Liver (tissue), 9 donors: ENCODE measurements around the gene KNTC1. TPM values are rescaled to one million over a fixed set of nuclear protein-coding genes. Genes with fewer than 3 reads are reported as not detected.

Experiments
- DNase-seq: peaks from one replicate; pipeline ENCODE4 v3.0.0-alpha.2; 2017; ENCODE audit warnings: low spot score
- H3K27ac ChIP-seq, 2 donors: one replicate each; pipeline ENCODE4 v1.7.0; 2013; ENCODE audit warnings: inconsistent platforms in 2 of 2, low read length in 2 of 2, control low read depth in 1 of 2, low read depth in 1 of 2, mild to moderate bottlenecking in 1 of 2
- H3K27me3 ChIP-seq, 4 donors: one replicate each; pipeline versions ENCODE4 v1.6.1 to v1.7.0; 2013; ENCODE audit warnings: low read length in 3 of 4, inconsistent platforms in 1 of 4, mild to moderate bottlenecking in 1 of 4, moderate library complexity in 1 of 4; ENCODE audit not compliant: control insufficient read depth in 4 of 4, insufficient read depth in 4 of 4
- H3K36me3 ChIP-seq, 4 donors: one replicate each; pipeline versions ENCODE4 v1.6.1 to v1.7.0; 2013; ENCODE audit warnings: low read length in 3 of 4, mild to moderate bottlenecking in 3 of 4, low read depth in 1 of 4, moderate library complexity in 1 of 4; ENCODE audit not compliant: control insufficient read depth in 4 of 4, insufficient read depth in 3 of 4
- H3K4me1 ChIP-seq, 4 donors: one replicate each; pipeline versions ENCODE4 v1.6.1 to v1.7.0; 2013; ENCODE audit warnings: low read length in 3 of 4, mild to moderate bottlenecking in 3 of 4, moderate library complexity in 1 of 4; ENCODE audit not compliant: control insufficient read depth in 4 of 4, insufficient read depth in 4 of 4
- H3K4me3 ChIP-seq, 3 donors: one replicate each; pipeline versions ENCODE4 v1.6.1 to v1.7.0; 2013; ENCODE audit warnings: low read length in 3 of 3, control low read depth in 1 of 3, low read depth in 1 of 3, mild to moderate bottlenecking in 1 of 3
- H3K9ac ChIP-seq, 2 donors: one replicate each; pipeline ENCODE4 v1.7.0; 2013; ENCODE audit warnings: low read length in 2 of 2, mild to moderate bottlenecking in 2 of 2, moderate library complexity in 2 of 2, control low read depth in 1 of 2, low read depth in 1 of 2
- H3K9me3 ChIP-seq, 4 donors: one replicate each; pipeline versions ENCODE4 v1.6.1 to v1.7.0; 2013; ENCODE audit warnings: low read length in 3 of 4; ENCODE audit not compliant: control insufficient read depth in 4 of 4
- ATF3 ChIP-seq: IDR thresholded peaks from 2 replicates; pipeline ENCODE4 v1.6.1; 2016; ENCODE audit warnings: antibody characterized with exemption
- EGR1 ChIP-seq, 2 donors: IDR thresholded peaks; 2 replicates each; pipeline ENCODE4 v1.6.1; 2016 to 2018; ENCODE audit warnings: antibody characterized with exemption in 2 of 2, low read depth in 2 of 2
- FOXA1 ChIP-seq: IDR thresholded peaks from 2 replicates; pipeline ENCODE4 v1.6.1; 2016; ENCODE audit warnings: antibody characterized with exemption
- FOXA2 ChIP-seq: IDR thresholded peaks from 2 replicates; pipeline ENCODE4 v1.6.1; 2016; ENCODE audit warnings: antibody characterized with exemption
- GABPA ChIP-seq, 2 donors: IDR thresholded peaks in 1 of 2; conservative IDR thresholded peaks in 1 of 2; 2 replicates each; pipeline ENCODE4 v1.6.1; 2016; ENCODE audit warnings: antibody characterized with exemption in 2 of 2, mild to moderate bottlenecking in 1 of 2, moderate library complexity in 1 of 2
- HNF4A ChIP-seq, 2 donors: conservative IDR thresholded peaks; 2 replicates each; pipeline ENCODE4 v1.6.1; 2016; ENCODE audit warnings: antibody characterized with exemption in 2 of 2, mild to moderate bottlenecking in 2 of 2
- HNF4G ChIP-seq: IDR thresholded peaks from 2 replicates; pipeline ENCODE4 v1.6.1; 2016; ENCODE audit warnings: antibody characterized with exemption
- JUND ChIP-seq, 2 donors: IDR thresholded peaks; 2 replicates each; pipeline ENCODE4 v1.6.1; 2016; ENCODE audit warnings: antibody characterized with exemption in 2 of 2
- MAX ChIP-seq: IDR thresholded peaks from 2 replicates; pipeline ENCODE4 v1.6.1; 2016; ENCODE audit warnings: antibody characterized with exemption
- NR2F2 ChIP-seq: IDR thresholded peaks from 2 replicates; pipeline ENCODE4 v1.6.1; 2016; ENCODE audit warnings: antibody characterized with exemption
- RAD21 ChIP-seq, 2 donors: IDR thresholded peaks; 2 replicates each; pipeline ENCODE4 v1.6.1; 2016; ENCODE audit warnings: antibody characterized with exemption in 2 of 2, mild to moderate bottlenecking in 2 of 2
- RXRA ChIP-seq, 2 donors: IDR thresholded peaks; 2 replicates each; pipeline ENCODE4 v1.6.1; 2017 to 2018; ENCODE audit warnings: antibody characterized with exemption in 2 of 2, mild to moderate bottlenecking in 1 of 2
- SP1 ChIP-seq: IDR thresholded peaks from 2 replicates; pipeline ENCODE4 v1.6.1; 2018; ENCODE audit warnings: antibody characterized with exemption, mild to moderate bottlenecking
- YY1 ChIP-seq: IDR thresholded peaks from 2 replicates; pipeline ENCODE4 v1.6.1; 2016; ENCODE audit warnings: antibody characterized with exemption, mild to moderate bottlenecking
- WGBS: extraction: QIAGEN DNeasy Blood & Tissue Kit; methylation state at CpG from one replicate; pipeline ENCODE4 v1.1.7; 2013; 5-methylcytosine and 5-hydroxymethylcytosine counted together
- polyA plus RNA-seq, 2 donors: library from polyadenylated mRNA; stranded (reverse) in 1 of 2; unstranded in 1 of 2; fragments of 200-250 nt in 1 of 2; fragments of >200 nt in 1 of 2; fragmentation: Nextera tagmentation in 1 of 2; extraction: Ambion mirVana in 1 of 2; gene quantifications; one replicate each; pipeline versions ENCODE4 v1.2.1 to v1.2.3, GENCODE V29; 2013 to 2015
- total RNA-seq, 2 donors: library from RNA; depleted of rRNA; stranded (reverse); fragments of >200 nt; gene quantifications; one replicate each; pipeline ENCODE4 v1.2.3, GENCODE V29; 2014
- TF ChIP-seq, protein P1 (sequence below): IDR thresholded peaks from 2 replicates; pipeline ENCODE4 v1.6.1; 2016; ENCODE audit warnings: antibody characterized with exemption, mild to moderate bottlenecking
- TF ChIP-seq, protein P2 (sequence below): fragments of 150-350 bp; IDR thresholded peaks from 2 replicates; pipeline ENCODE4 v1.5.1; 2017; ENCODE audit warnings: improper control_type of control experiment, low read depth, low read length; ENCODE audit not compliant: missing input control
- TF ChIP-seq, protein P3 (sequence below): IDR thresholded peaks from 2 replicates; pipeline ENCODE4 v1.6.1; 2016; ENCODE audit warnings: antibody characterized with exemption
- donor health status: healthy.
- donor health status: healthy.
- donor health status: healthy.
- donor health status: healthy.
- donor health status: healthy.

Gene KNTC1
- total and polyA plus RNA-seq, 4 donors: 1.3 to 34.7 (median 4.0) TPM

DNA sequence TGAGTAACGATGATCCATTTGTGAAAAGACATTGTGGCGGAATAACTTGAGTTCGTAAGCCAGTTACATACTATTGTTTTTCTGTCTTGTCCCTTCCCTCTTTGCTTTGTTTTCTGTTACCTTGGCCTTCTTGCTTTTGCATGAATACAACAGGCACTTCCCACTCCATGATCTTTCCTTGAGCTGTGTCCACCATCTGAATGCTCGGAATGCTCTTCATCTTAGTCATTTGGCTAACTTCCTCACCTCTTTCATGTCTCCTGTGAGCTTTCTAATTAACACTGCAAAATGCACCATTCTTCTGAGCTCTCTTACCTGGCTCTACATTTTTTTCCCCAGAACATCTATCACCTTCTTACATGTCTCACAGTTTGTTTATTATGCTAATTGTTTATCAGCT is 10.0 kb downstream of the KNTC1 start (continued):
- TF ChIP-seq, protein P1, sequence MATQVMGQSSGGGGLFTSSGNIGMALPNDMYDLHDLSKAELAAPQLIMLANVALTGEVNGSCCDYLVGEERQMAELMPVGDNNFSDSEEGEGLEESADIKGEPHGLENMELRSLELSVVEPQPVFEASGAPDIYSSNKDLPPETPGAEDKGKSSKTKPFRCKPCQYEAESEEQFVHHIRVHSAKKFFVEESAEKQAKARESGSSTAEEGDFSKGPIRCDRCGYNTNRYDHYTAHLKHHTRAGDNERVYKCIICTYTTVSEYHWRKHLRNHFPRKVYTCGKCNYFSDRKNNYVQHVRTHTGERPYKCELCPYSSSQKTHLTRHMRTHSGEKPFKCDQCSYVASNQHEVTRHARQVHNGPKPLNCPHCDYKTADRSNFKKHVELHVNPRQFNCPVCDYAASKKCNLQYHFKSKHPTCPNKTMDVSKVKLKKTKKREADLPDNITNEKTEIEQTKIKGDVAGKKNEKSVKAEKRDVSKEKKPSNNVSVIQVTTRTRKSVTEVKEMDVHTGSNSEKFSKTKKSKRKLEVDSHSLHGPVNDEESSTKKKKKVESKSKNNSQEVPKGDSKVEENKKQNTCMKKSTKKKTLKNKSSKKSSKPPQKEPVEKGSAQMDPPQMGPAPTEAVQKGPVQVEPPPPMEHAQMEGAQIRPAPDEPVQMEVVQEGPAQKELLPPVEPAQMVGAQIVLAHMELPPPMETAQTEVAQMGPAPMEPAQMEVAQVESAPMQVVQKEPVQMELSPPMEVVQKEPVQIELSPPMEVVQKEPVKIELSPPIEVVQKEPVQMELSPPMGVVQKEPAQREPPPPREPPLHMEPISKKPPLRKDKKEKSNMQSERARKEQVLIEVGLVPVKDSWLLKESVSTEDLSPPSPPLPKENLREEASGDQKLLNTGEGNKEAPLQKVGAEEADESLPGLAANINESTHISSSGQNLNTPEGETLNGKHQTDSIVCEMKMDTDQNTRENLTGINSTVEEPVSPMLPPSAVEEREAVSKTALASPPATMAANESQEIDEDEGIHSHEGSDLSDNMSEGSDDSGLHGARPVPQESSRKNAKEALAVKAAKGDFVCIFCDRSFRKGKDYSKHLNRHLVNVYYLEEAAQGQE: no peak
- TF ChIP-seq MAX: no peak

DNA sequence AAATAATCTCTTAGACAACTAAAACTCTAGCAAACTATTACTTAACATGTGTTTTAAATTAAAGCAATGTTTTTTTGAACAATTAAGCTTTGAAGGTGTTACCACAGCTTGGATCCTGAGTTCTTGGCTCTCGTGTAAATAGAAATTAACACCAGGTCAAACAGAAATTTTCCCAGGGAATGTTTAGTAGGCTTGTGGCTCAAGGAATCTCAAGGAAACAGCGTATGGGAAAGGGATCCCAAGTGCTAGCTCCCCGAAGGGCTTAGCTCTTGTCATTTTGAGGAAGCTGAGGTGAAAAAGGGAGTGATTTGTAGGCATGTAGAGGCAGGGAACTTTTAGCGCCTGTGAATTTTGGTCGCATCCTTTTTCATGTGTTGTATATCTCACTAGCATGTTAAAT is 11.4 kb downstream of the KNTC1 start:
- no peak overlapping the region for H3K27ac ChIP-seq
- H3K36me3 ChIP-seq: peaks cover 0 to 3% (median under 1%) of the 10 kb centered on the region in 4 donors
- H3K9ac ChIP-seq: no peak overlapping the region
- DNase-seq: no peak
- no peaks in the 10 kb centered on the region for H3K27me3 ChIP-seq
- H3K4me3 ChIP-seq: no peak overlapping the region
- WGBS: 95% methylated on average over 5 of the region's 5 CpGs
- H3K9me3 ChIP-seq: no peaks in the 10 kb centered on the region
- H3K4me1 ChIP-seq: no peaks in the 10 kb centered on the region
- TF ChIP-seq RAD21 (IDR thresholded peaks at IDR 0.05): no peak
- no peak for TF ChIP-seq HNF4G
- TF ChIP-seq FOXA1: no peak
- TF ChIP-seq, protein P2, sequence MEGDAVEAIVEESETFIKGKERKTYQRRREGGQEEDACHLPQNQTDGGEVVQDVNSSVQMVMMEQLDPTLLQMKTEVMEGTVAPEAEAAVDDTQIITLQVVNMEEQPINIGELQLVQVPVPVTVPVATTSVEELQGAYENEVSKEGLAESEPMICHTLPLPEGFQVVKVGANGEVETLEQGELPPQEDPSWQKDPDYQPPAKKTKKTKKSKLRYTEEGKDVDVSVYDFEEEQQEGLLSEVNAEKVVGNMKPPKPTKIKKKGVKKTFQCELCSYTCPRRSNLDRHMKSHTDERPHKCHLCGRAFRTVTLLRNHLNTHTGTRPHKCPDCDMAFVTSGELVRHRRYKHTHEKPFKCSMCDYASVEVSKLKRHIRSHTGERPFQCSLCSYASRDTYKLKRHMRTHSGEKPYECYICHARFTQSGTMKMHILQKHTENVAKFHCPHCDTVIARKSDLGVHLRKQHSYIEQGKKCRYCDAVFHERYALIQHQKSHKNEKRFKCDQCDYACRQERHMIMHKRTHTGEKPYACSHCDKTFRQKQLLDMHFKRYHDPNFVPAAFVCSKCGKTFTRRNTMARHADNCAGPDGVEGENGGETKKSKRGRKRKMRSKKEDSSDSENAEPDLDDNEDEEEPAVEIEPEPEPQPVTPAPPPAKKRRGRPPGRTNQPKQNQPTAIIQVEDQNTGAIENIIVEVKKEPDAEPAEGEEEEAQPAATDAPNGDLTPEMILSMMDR: no peak
- no peak for TF ChIP-seq JUND (IDR thresholded peaks at IDR 0.05)
- TF ChIP-seq MAX: no peak
- TF ChIP-seq RXRA (IDR thresholded peaks at IDR 0.05): no peak
- no peak for TF ChIP-seq ATF3
- no peak for TF ChIP-seq HNF4A (conservative IDR thresholded peaks at IDR 0.05)

- TF ChIP-seq RXRA (IDR thresholded peaks at IDR 0.05): no peak
- no peak for TF ChIP-seq HNF4A (conservative IDR thresholded peaks at IDR 0.05)
- TF ChIP-seq SP1: no peak
- TF ChIP-seq GABPA (IDR thresholded peaks at IDR 0.05 in 1 of 2, conservative IDR thresholded peaks at IDR 0.05 in 1 of 2): no peak
- no peak for TF ChIP-seq ATF3
- TF ChIP-seq EGR1 (IDR thresholded peaks at IDR 0.05; ENCODE audit: low read depth in 2 of 2): no peak
- no peak for TF ChIP-seq HNF4G
- no peak for TF ChIP-seq FOXA2
- TF ChIP-seq, protein P1: no peak
- TF ChIP-seq, protein P3, sequence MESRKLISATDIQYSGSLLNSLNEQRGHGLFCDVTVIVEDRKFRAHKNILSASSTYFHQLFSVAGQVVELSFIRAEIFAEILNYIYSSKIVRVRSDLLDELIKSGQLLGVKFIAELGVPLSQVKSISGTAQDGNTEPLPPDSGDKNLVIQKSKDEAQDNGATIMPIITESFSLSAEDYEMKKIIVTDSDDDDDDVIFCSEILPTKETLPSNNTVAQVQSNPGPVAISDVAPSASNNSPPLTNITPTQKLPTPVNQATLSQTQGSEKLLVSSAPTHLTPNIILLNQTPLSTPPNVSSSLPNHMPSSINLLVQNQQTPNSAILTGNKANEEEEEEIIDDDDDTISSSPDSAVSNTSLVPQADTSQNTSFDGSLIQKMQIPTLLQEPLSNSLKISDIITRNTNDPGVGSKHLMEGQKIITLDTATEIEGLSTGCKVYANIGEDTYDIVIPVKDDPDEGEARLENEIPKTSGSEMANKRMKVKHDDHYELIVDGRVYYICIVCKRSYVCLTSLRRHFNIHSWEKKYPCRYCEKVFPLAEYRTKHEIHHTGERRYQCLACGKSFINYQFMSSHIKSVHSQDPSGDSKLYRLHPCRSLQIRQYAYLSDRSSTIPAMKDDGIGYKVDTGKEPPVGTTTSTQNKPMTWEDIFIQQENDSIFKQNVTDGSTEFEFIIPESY: no peak
- no peak for TF ChIP-seq MAX
- TF ChIP-seq JUND (IDR thresholded peaks at IDR 0.05): no peak
- no peak for TF ChIP-seq NR2F2
- TF ChIP-seq YY1: no peak
- Histone ChIP-seq H3K9ac (no peak overlapping the region), H3K4me1 (no peaks in the 10 kb centered on the region), H3K9me3 (no peaks in the 10 kb centered on the region), H3K27ac (no peak overlapping the region), H3K27me3 (no peaks in the 10 kb centered on the region), H3K4me3 (no peak overlapping the region), H3K36me3 (no peaks in the 10 kb centered on the region)
- 93% methylated on average over 2 of the region's 2 CpGs for WGBS
- DNase-seq: no peak
These were observed 17.5 kb downstream of the KNTC1 start for GRCh38 chr12:122544537-122544936.
